Stimulated activated CD4-positive, alpha-beta T cell treated with anti-CD3 and anti-CD28 coated beads, Interleukin-12 subunit alpha, Interleukin-12 subunit beta, amount 100 ng/mL, for 24 hours (primary cell): Measurements from ENCODE around the gene KCNC4.

Experiments used
- DNase-seq, 2 experiments: peaks; one replicate each; pipeline ENCODE4 v3.0.0-alpha.2; 2020; ENCODE audit warnings: low read depth in 2 of 2

Gene KCNC4

GRCh38 chr1:110209715-110210603, at the start of gene KCNC4:
KCNC4 (plus strand) TSS chr1:110210314; CDS start chr1:110211500, 1,186 bp downstream.
- DNase-seq: peak; percentile 75 to 82

GRCh38 chr1:110160538-110161100, 49.5 kb upstream of the KCNC4 start:
- DNase-seq: no peak

- DNase-seq: no peak
Observed at GRCh38 chr1:110161165-110161564, 48.9 kb upstream of the KCNC4 start.

GRCh38 chr1:110161849-110162248, 48.3 kb upstream of the KCNC4 start:
- no peak for DNase-seq

GRCh38 chr1:110163591-110163990, 46.5 kb upstream of the KCNC4 start:
- no peak for DNase-seq

- no peak for DNase-seq
Observed at GRCh38 chr1:110164725-110165350, 45.3 kb upstream of the KCNC4 start.

GRCh38 chr1:110165761-110166231, 44.3 kb upstream of the KCNC4 start:
- DNase-seq: no peak

GRCh38 chr1:110166861-110167260, 43.3 kb upstream of the KCNC4 start:
- DNase-seq: no peak

GRCh38 chr1:110170766-110171733, 39.1 kb upstream of the KCNC4 start:
- DNase-seq: no peak

GRCh38 chr1:110172001-110172400, 38.1 kb upstream of the KCNC4 start:
- DNase-seq: no peak

- DNase-seq: no peak
Observed at GRCh38 chr1:110173466-110174105, 36.5 kb upstream of the KCNC4 start.

GRCh38 chr1:110174961-110175360, 35.2 kb upstream of the KCNC4 start:
- DNase-seq: no peak

GRCh38 chr1:110176299-110176956, 33.7 kb upstream of the KCNC4 start:
- no peak for DNase-seq

GRCh38 chr1:110177775-110178174, 32.3 kb upstream of the KCNC4 start:
- no peak for DNase-seq

GRCh38 chr1:110183642-110184167, 26.4 kb upstream of the KCNC4 start:
- no peak for DNase-seq

- DNase-seq: no peak
Observed at GRCh38 chr1:110184446-110184845, 25.7 kb upstream of the KCNC4 start.

GRCh38 chr1:110185181-110185580, 24.9 kb upstream of the KCNC4 start:
- no peak for DNase-seq

GRCh38 chr1:110186558-110186957, 23.6 kb upstream of the KCNC4 start:
- DNase-seq: no peak

GRCh38 chr1:110187139-110187890, 22.8 kb upstream of the KCNC4 start:
- DNase-seq: no peak
